Activated gamma-delta T cell (primary cell): ENCODE measurements around the gene IMMP1L.
A peak's percentile ranks its signal among the peaks of the same experiment; 100 is the strongest.
"Not testable (repeated sequence)": the region's sequence is repeated elsewhere in the genome, so short reads cannot be mapped to it uniquely, and the experiment has no call there.

Experiments used
- DNase-seq: peaks from one replicate; lab custom pipeline; 2025; lab: John Stamatoyannopoulos, UW
- total RNA-seq, 2 donors: gene quantifications; one replicate each; lab custom pipeline; 2026; lab: John Stamatoyannopoulos, UW

Gene IMMP1L
- total RNA-seq = 12.5 to 14.1 reads per million in 2 donors

GRCh38 chr11:31509429-31510345 is at the start of gene IMMP1L, which contains the start of gene ELP4:
TSS of gene IMMP1L (minus strand) at chr11:31509622. CDS start at chr11:31463276, 46,346 bp downstream.
TSS of gene ELP4 (plus strand) at chr11:31509767. CDS start at chr11:31509785, 18 bp downstream.
- peak; percentile 65 for DNase-seq

GRCh38 chr11:31558001-31558400 is 48.6 kb upstream of the IMMP1L start:
- no peak for DNase-seq

- DNase-seq = no peak
Measured at GRCh38 chr11:31555938-31556337, 46.5 kb upstream of the IMMP1L start.

- DNase-seq = no peak
Measured at GRCh38 chr11:31542862-31543261, 33.4 kb upstream of the IMMP1L start.

- no peak for DNase-seq
Measured at GRCh38 chr11:31535479-31535878, 26.1 kb upstream of the IMMP1L start.

GRCh38 chr11:31531293-31531692 is 21.9 kb upstream of the IMMP1L start:
- no peak for DNase-seq

GRCh38 chr11:31529701-31530100 is 20.3 kb upstream of the IMMP1L start:
- no peak for DNase-seq

GRCh38 chr11:31529189-31529588 is 19.8 kb upstream of the IMMP1L start:
- DNase-seq = no peak

GRCh38 chr11:31521497-31522150 is 12.2 kb upstream of the IMMP1L start:
- no peak for DNase-seq

- DNase-seq = no peak
Measured at GRCh38 chr11:31512117-31512516, 2.7 kb upstream of the IMMP1L start.

- DNase-seq = no peak
Measured at GRCh38 chr11:31509051-31509428, 382 bp downstream of the IMMP1L start.

- no peak for DNase-seq
Measured at GRCh38 chr11:31500560-31500959, 8.9 kb downstream of the IMMP1L start.

GRCh38 chr11:31499576-31500178 is 9.7 kb downstream of the IMMP1L start:
- no peak for DNase-seq

- not testable (repeated sequence) for DNase-seq
Measured at GRCh38 chr11:31493762-31494161, 15.7 kb downstream of the IMMP1L start.

GRCh38 chr11:31493235-31493634 is 16.2 kb downstream of the IMMP1L start:
- DNase-seq = no peak

- no peak for DNase-seq
Measured at GRCh38 chr11:31492320-31492913, 17.0 kb downstream of the IMMP1L start.

- no peak for DNase-seq
Measured at GRCh38 chr11:31487848-31488247, 21.6 kb downstream of the IMMP1L start.

- DNase-seq = no peak
Measured at GRCh38 chr11:31484497-31484896, 24.9 kb downstream of the IMMP1L start.

GRCh38 chr11:31480930-31481329 is 28.5 kb downstream of the IMMP1L start:
- no peak for DNase-seq

- DNase-seq = no peak
Measured at GRCh38 chr11:31479066-31479465, 30.4 kb downstream of the IMMP1L start.

- DNase-seq = no peak
Measured at GRCh38 chr11:31478223-31478590, 31.2 kb downstream of the IMMP1L start.

GRCh38 chr11:31477528-31478222 is 31.7 kb downstream of the IMMP1L start:
- no peak for DNase-seq
